HUDEP-2 (cell line): ENCODE measurements around the gene SCAPER.
A peak's percentile ranks its signal among the peaks of the same experiment; 100 is the strongest.
"Not testable (repeated sequence)": the region's sequence is repeated elsewhere in the genome, so short reads cannot be mapped to it uniquely, and the experiment has no call there.

ENCODE experiments used
- DNase-seq, 76 experiments: peaks; one replicate each; lab custom pipeline; 2025; ENCODE audit not compliant: unreplicated experiment in 76 of 76; lab: John Stamatoyannopoulos, UW

SCAPER gene

GRCh38 chr15:76787273-76787672 is 117.9 kb downstream of the SCAPER start:
- no peak for DNase-seq

- no peak for DNase-seq
These were observed 128.2 kb downstream of the SCAPER start for GRCh38 chr15:76776969-76777368.

- DNase-seq = no peak
These were observed 128.7 kb downstream of the SCAPER start for GRCh38 chr15:76776480-76776879.

- no peak for DNase-seq
These were observed 131.9 kb downstream of the SCAPER start for GRCh38 chr15:76773234-76773633.

- no peak for DNase-seq
These were observed 132.4 kb downstream of the SCAPER start for GRCh38 chr15:76772776-76773175.

GRCh38 chr15:76764004-76764403 is 141.1 kb downstream of the SCAPER start:
- DNase-seq = no peak

- DNase-seq = no peak
These were observed 141.6 kb downstream of the SCAPER start for GRCh38 chr15:76763554-76763953.

- no peak for DNase-seq
These were observed 148.8 kb downstream of the SCAPER start for GRCh38 chr15:76756381-76756780.

GRCh38 chr15:76753771-76754170 is 151.4 kb downstream of the SCAPER start:
- no peak for DNase-seq

- DNase-seq = no peak
These were observed 152.0 kb downstream of the SCAPER start for GRCh38 chr15:76753131-76753530.

GRCh38 chr15:76752549-76752948 is 152.6 kb downstream of the SCAPER start:
- no peak for DNase-seq

- DNase-seq = no peak
These were observed 167.6 kb downstream of the SCAPER start for GRCh38 chr15:76737573-76737972.

GRCh38 chr15:76732321-76732720 is 172.8 kb downstream of the SCAPER start:
- peak in 4 of 76 experiments; percentile 2 to 10 (median 6) for DNase-seq

- DNase-seq = no peak
These were observed 174.9 kb downstream of the SCAPER start for GRCh38 chr15:76730262-76730661.

- DNase-seq = no peak
These were observed 186.3 kb downstream of the SCAPER start for GRCh38 chr15:76718863-76719262.

GRCh38 chr15:76714950-76715349 is 190.2 kb downstream of the SCAPER start:
- no peak for DNase-seq

GRCh38 chr15:76711351-76711827 is 193.8 kb downstream of the SCAPER start:
- no peak for DNase-seq

- not testable (repeated sequence) for DNase-seq
These were observed 201.1 kb downstream of the SCAPER start for GRCh38 chr15:76704032-76704431.

GRCh38 chr15:76696840-76697239 is 208.3 kb downstream of the SCAPER start:
- DNase-seq = no peak

GRCh38 chr15:76692546-76692945 is 212.6 kb downstream of the SCAPER start:
- DNase-seq = not testable (repeated sequence)

GRCh38 chr15:76687592-76687991 is 217.5 kb downstream of the SCAPER start:
- not testable (repeated sequence) for DNase-seq

GRCh38 chr15:76684002-76684401 is 221.1 kb downstream of the SCAPER start:
- DNase-seq = no peak

- DNase-seq = no peak
These were observed 222.3 kb downstream of the SCAPER start for GRCh38 chr15:76682833-76683232.
